HTERT RPE-1 (cell line): ENCODE results near the gene METTL15.
"Not testable (repeated sequence)": the region's sequence is repeated elsewhere in the genome, so short reads cannot be mapped to it uniquely, and the experiment has no call there.

ENCODE experiments used
- in situ Hi-C: fragments of 300-500 bp; cut with MboI; formaldehyde crosslinking; loops from 4 replicates; pipeline ENCODE4 v1.14.3; 2020; ENCODE audit warnings: low sequenced_read_pairs

The METTL15 gene

GRCh38 chr11:28195449-28195848 is 87.3 kb downstream of the METTL15 start:
- in situ Hi-C loops, result no loop called here

GRCh38 chr11:28209906-28210305 is 101.7 kb downstream of the METTL15 start:
- in situ Hi-C loops, result no loop called here

- in situ Hi-C loops, result not testable (repeated sequence)
Measured at GRCh38 chr11:28222063-28222462, 113.9 kb downstream of the METTL15 start.

GRCh38 chr11:28223577-28223976 is 115.4 kb downstream of the METTL15 start:
- in situ Hi-C loops, result no loop called here

GRCh38 chr11:28223994-28224393 is 115.8 kb downstream of the METTL15 start:
- in situ Hi-C loops, result no loop called here

- in situ Hi-C loops, result no loop called here
Measured at GRCh38 chr11:28227460-28227859, 119.3 kb downstream of the METTL15 start.

GRCh38 chr11:28228196-28228895 is 120.2 kb downstream of the METTL15 start:
- in situ Hi-C loops, result no loop called here

- in situ Hi-C loops, result no loop called here
Measured at GRCh38 chr11:28231475-28231874, 123.3 kb downstream of the METTL15 start.

GRCh38 chr11:28232649-28233048 is 124.5 kb downstream of the METTL15 start:
- in situ Hi-C loops, result no loop called here

- in situ Hi-C loops, result no loop called here
Measured at GRCh38 chr11:28241760-28242159, 133.6 kb downstream of the METTL15 start.

GRCh38 chr11:28242596-28242995 is 134.4 kb downstream of the METTL15 start:
- in situ Hi-C loops, result no loop called here

- in situ Hi-C loops, result no loop called here
Measured at GRCh38 chr11:28243061-28243460, 134.9 kb downstream of the METTL15 start.

GRCh38 chr11:28243581-28243980 is 135.4 kb downstream of the METTL15 start:
- in situ Hi-C loops, result no loop called here

GRCh38 chr11:28245131-28245530 is 136.9 kb downstream of the METTL15 start:
- in situ Hi-C loops, result no loop called here

GRCh38 chr11:28250192-28250591 is 142.0 kb downstream of the METTL15 start:
- in situ Hi-C loops, result no loop called here

GRCh38 chr11:28251257-28251656 is 143.1 kb downstream of the METTL15 start:
- in situ Hi-C loops, result no loop called here

GRCh38 chr11:28257761-28258160 is 149.6 kb downstream of the METTL15 start:
- in situ Hi-C loops, result no loop called here

- in situ Hi-C loops, result no loop called here
Measured at GRCh38 chr11:28259177-28259843, 151.1 kb downstream of the METTL15 start.

- in situ Hi-C loops, result no loop called here
Measured at GRCh38 chr11:28268925-28269324, 160.7 kb downstream of the METTL15 start.

GRCh38 chr11:28269586-28269985 is 161.4 kb downstream of the METTL15 start:
- in situ Hi-C loops, result no loop called here

GRCh38 chr11:28272247-28272646 is 164.1 kb downstream of the METTL15 start:
- in situ Hi-C loops, result not testable (repeated sequence)

GRCh38 chr11:28274216-28274615 is 166.0 kb downstream of the METTL15 start:
- in situ Hi-C loops, result no loop called here

- in situ Hi-C loops, result no loop called here
Measured at GRCh38 chr11:28284196-28284595, 176.0 kb downstream of the METTL15 start.
